Transverse colon (tissue), 4 donors: ENCODE results near the gene LYZL1. TPM values are rescaled to one million over a fixed set of nuclear protein-coding genes. Genes with fewer than 3 reads are reported as not detected.
"Not testable (repeated sequence)": the region's sequence is repeated elsewhere in the genome, so short reads cannot be mapped to it uniquely, and the experiment has no call there.

Experiments
- DNase-seq: peaks from one replicate; pipeline ENCODE4 v3.0.0-alpha.2; 2019
- H3K27ac ChIP-seq, 4 donors: fragments of 200-600 bp; sonication (generic); 2 replicates each; pipeline ENCODE4 v1.5.1; 2016 to 2018; ENCODE audit warnings: inconsistent platforms in 4 of 4
- H3K27me3 ChIP-seq: fragments of 200-600 bp; sonication (generic); 2 replicates; pipeline ENCODE4 v1.5.1; 2017; ENCODE audit warnings: inconsistent platforms
- H3K36me3 ChIP-seq, 4 donors: fragments of 200-600 bp; sonication (generic); 2 replicates each; pipeline ENCODE4 v1.5.1; 2017 to 2019; ENCODE audit warnings: inconsistent platforms in 4 of 4
- H3K4me1 ChIP-seq, 4 donors: fragments of 200-600 bp; sonication (generic); 2 replicates each; pipeline ENCODE4 v1.5.1; 2017 to 2020; ENCODE audit warnings: inconsistent platforms in 4 of 4
- H3K4me3 ChIP-seq, 4 donors: fragments of 200-600 bp; sonication (generic); 1 replicate in 1 of 4; 2 replicates in 3 of 4; pipeline versions ENCODE4 v1.5.1 to v1.6.1; 2017 to 2019; ENCODE audit warnings: inconsistent platforms in 4 of 4
- H3K9me3 ChIP-seq, 2 donors: fragments of 200-600 bp; sonication (generic); 2 replicates each; pipeline ENCODE4 v1.5.1; 2017 to 2019; ENCODE audit warnings: inconsistent platforms in 2 of 2
- CTCF ChIP-seq, 5 experiments: fragments of 200-600 bp in 3 of 5; fragments of 450-650 bp in 2 of 5; sonication (generic) in 3 of 5; IDR thresholded peaks; 1 replicate in 2 of 5; 2 replicates in 3 of 5; pipeline ENCODE4 v1.5.1; 2016 to 2017; ENCODE audit warnings: antibody characterized with exemption in 5 of 5, inconsistent platforms in 3 of 5, mild to moderate bottlenecking in 2 of 5, moderate library complexity in 1 of 5
- EP300 ChIP-seq: sonication (generic); formaldehyde crosslinking; IDR thresholded peaks from one replicate; pipeline ENCODE4 v1.6.1; 2017; ENCODE audit warnings: antibody characterized with exemption, low read depth
- POLR2A ChIP-seq: fragments of 450-650 bp; IDR thresholded peaks from one replicate; pipeline ENCODE4 v1.6.1; 2016; ENCODE audit warnings: antibody characterized with exemption, mild to moderate bottlenecking, moderate library complexity
- POLR2AphosphoS5 ChIP-seq, 3 donors: sonication (generic); formaldehyde crosslinking; IDR thresholded peaks; one replicate each; pipeline ENCODE4 v1.6.1; 2016; ENCODE audit warnings: antibody characterized with exemption in 3 of 3
- WGBS, 2 donors: methylation state at CpG; one replicate each; pipeline ENCODE4 v1.1.5; 2018; ENCODE audit warnings: low coverage in 1 of 2; 5-methylcytosine and 5-hydroxymethylcytosine counted together
- in situ Hi-C, 4 donors: fragments of 200-750 bp; cut with MboI; loops; one replicate each; pipeline versions ENCODE4 v1.15.0 to v1.15.1; 2017; ENCODE audit warnings: low sequenced_read_pairs in 3 of 4, low pct_ligation_motif_present in 1 of 4, low pct_unique_long_range_greater_than_20kb in 1 of 4
- intact Hi-C: fragments of 100-400 bp; cut with DNase I; formaldehyde crosslinking; loops from one replicate; pipeline ENCODE4 v1.15.1; 2023; ENCODE audit warnings: low total_unique reads
- total RNA-seq, 4 donors: library from RNA; depleted of rRNA; stranded (reverse); fragments of >200 nt; gene quantifications; one replicate each; pipeline ENCODE4 v1.1.0, GENCODE V29; 2016

LYZL1 gene
- total RNA-seq, 4 donors from 2014 or later: not detected

- no peak overlapping the region for H3K4me3 ChIP-seq
- no peak for DNase-seq
- H3K36me3 ChIP-seq: no peaks in the 10 kb centered on the region
- H3K4me1 ChIP-seq: no peaks in the 10 kb centered on the region
- H3K27me3 ChIP-seq: no peaks in the 10 kb centered on the region
- in situ Hi-C loops: no loop called here
- intact Hi-C loops: no loop called here
- WGBS, 2 donors: 65 to 67% methylated on average over 3 to 4 of the region's 4 CpGs
- no peaks in the 10 kb centered on the region for H3K9me3 ChIP-seq
- TF ChIP-seq CTCF (IDR thresholded peaks at IDR 0.05) (no peak), POLR2A (no peak), POLR2AphosphoS5 (IDR thresholded peaks at IDR 0.05) (no peak), EP300 (no peak)
- no peak overlapping the region for H3K27ac ChIP-seq
These were observed 3.2 kb upstream of the LYZL1 start for GRCh38 chr10:29285624-29286051.

- 78 to 80% methylated on average over 4 of the region's 4 CpGs for WGBS, 2 donors
- no peak overlapping the region for H3K27ac ChIP-seq
- no peaks in the 10 kb centered on the region for H3K9me3 ChIP-seq
- intact Hi-C loops: no loop called here
- DNase-seq: no peak
- in situ Hi-C loops: no loop called here
- no peak overlapping the region for H3K4me3 ChIP-seq
- no peaks in the 10 kb centered on the region for H3K27me3 ChIP-seq
- H3K4me1 ChIP-seq: no peaks in the 10 kb centered on the region
- no peaks in the 10 kb centered on the region for H3K36me3 ChIP-seq
- TF ChIP-seq CTCF (IDR thresholded peaks at IDR 0.05) (no peak), EP300 (no peak), POLR2AphosphoS5 (IDR thresholded peaks at IDR 0.05) (no peak), POLR2A (no peak)
These were observed 1.2 kb upstream of the LYZL1 start for GRCh38 chr10:29287635-29288034.

GRCh38 chr10:29291561-29291960, 2.7 kb downstream of the LYZL1 start:
- H3K27me3 ChIP-seq, intact Hi-C loops, H3K36me3 ChIP-seq, H3K4me3 ChIP-seq, H3K4me1 ChIP-seq, H3K27ac ChIP-seq, DNase-seq, in situ Hi-C loops, H3K9me3 ChIP-seq: not testable (repeated sequence)
- 70% methylated on average over 2 of the region's 10 CpGs; no CpG with 5 or more reads in 1 of the 2 donors for WGBS, 2 donors

- intact Hi-C loops, H3K4me1 ChIP-seq, in situ Hi-C loops, H3K9me3 ChIP-seq, H3K36me3 ChIP-seq, H3K4me3 ChIP-seq, H3K27me3 ChIP-seq, H3K27ac ChIP-seq, DNase-seq: not testable (repeated sequence)
- 91% methylated on average over 13 of the region's 13 CpGs; no CpG with 5 or more reads in 1 of the 2 donors for WGBS, 2 donors
These were observed 3.5 kb downstream of the LYZL1 start for GRCh38 chr10:29292406-29292805.

- Histone ChIP-seq H3K36me3 (no peaks in the 10 kb centered on the region), H3K27me3 (no peaks in the 10 kb centered on the region), H3K27ac (no peak overlapping the region), H3K9me3 (peaks cover under 1 to 2% of the 10 kb centered on the region in 2 donors), H3K4me1 (no peaks in the 10 kb centered on the region), H3K4me3 (no peak overlapping the region)
- intact Hi-C loops: no loop called here
- WGBS, 2 donors: 43 to 49% methylated on average over 1 to 2 of the region's 2 CpGs
- no peak for DNase-seq
- TF ChIP-seq EP300: no peak
- no peak for TF ChIP-seq POLR2AphosphoS5 (IDR thresholded peaks at IDR 0.05)
- TF ChIP-seq CTCF (IDR thresholded peaks at IDR 0.05): no peak
- no peak for TF ChIP-seq POLR2A
- in situ Hi-C loops: no loop called here
These were observed 6.9 kb downstream of the LYZL1 start for GRCh38 chr10:29295813-29296212.
